Liver (tissue), 9 donors: ENCODE data around the gene FOXK2. TPM values are rescaled to one million over a fixed set of nuclear protein-coding genes. Genes with fewer than 3 reads are reported as not detected.
A peak's percentile ranks its signal among the peaks of the same experiment; 100 is the strongest.

Source experiments
- DNase-seq: peaks from one replicate; pipeline ENCODE4 v3.0.0-alpha.2; 2017; ENCODE audit warnings: low spot score
- H3K27ac ChIP-seq, 2 donors: one replicate each; pipeline ENCODE4 v1.7.0; 2013; ENCODE audit warnings: inconsistent platforms in 2 of 2, low read length in 2 of 2, control low read depth in 1 of 2, low read depth in 1 of 2, mild to moderate bottlenecking in 1 of 2
- H3K27me3 ChIP-seq, 4 donors: one replicate each; pipeline versions ENCODE4 v1.6.1 to v1.7.0; 2013; ENCODE audit warnings: low read length in 3 of 4, inconsistent platforms in 1 of 4, mild to moderate bottlenecking in 1 of 4, moderate library complexity in 1 of 4; ENCODE audit not compliant: control insufficient read depth in 4 of 4, insufficient read depth in 4 of 4
- H3K36me3 ChIP-seq, 4 donors: one replicate each; pipeline versions ENCODE4 v1.6.1 to v1.7.0; 2013; ENCODE audit warnings: low read length in 3 of 4, mild to moderate bottlenecking in 3 of 4, low read depth in 1 of 4, moderate library complexity in 1 of 4; ENCODE audit not compliant: control insufficient read depth in 4 of 4, insufficient read depth in 3 of 4
- H3K4me1 ChIP-seq, 4 donors: one replicate each; pipeline versions ENCODE4 v1.6.1 to v1.7.0; 2013; ENCODE audit warnings: low read length in 3 of 4, mild to moderate bottlenecking in 3 of 4, moderate library complexity in 1 of 4; ENCODE audit not compliant: control insufficient read depth in 4 of 4, insufficient read depth in 4 of 4
- H3K4me3 ChIP-seq, 3 donors: one replicate each; pipeline versions ENCODE4 v1.6.1 to v1.7.0; 2013; ENCODE audit warnings: low read length in 3 of 3, control low read depth in 1 of 3, low read depth in 1 of 3, mild to moderate bottlenecking in 1 of 3
- H3K9ac ChIP-seq, 2 donors: one replicate each; pipeline ENCODE4 v1.7.0; 2013; ENCODE audit warnings: low read length in 2 of 2, mild to moderate bottlenecking in 2 of 2, moderate library complexity in 2 of 2, control low read depth in 1 of 2, low read depth in 1 of 2
- H3K9me3 ChIP-seq, 4 donors: one replicate each; pipeline versions ENCODE4 v1.6.1 to v1.7.0; 2013; ENCODE audit warnings: low read length in 3 of 4; ENCODE audit not compliant: control insufficient read depth in 4 of 4
- CTCF ChIP-seq: fragments of 150-350 bp; IDR thresholded peaks from 2 replicates; pipeline ENCODE4 v1.5.1; 2017; ENCODE audit warnings: improper control_type of control experiment, low read depth, low read length; ENCODE audit not compliant: missing input control
- EGR1 ChIP-seq, 2 donors: IDR thresholded peaks; 2 replicates each; pipeline ENCODE4 v1.6.1; 2016 to 2018; ENCODE audit warnings: antibody characterized with exemption in 2 of 2, low read depth in 2 of 2
- FOXA1 ChIP-seq: IDR thresholded peaks from 2 replicates; pipeline ENCODE4 v1.6.1; 2016; ENCODE audit warnings: antibody characterized with exemption
- FOXA2 ChIP-seq: IDR thresholded peaks from 2 replicates; pipeline ENCODE4 v1.6.1; 2016; ENCODE audit warnings: antibody characterized with exemption
- GABPA ChIP-seq, 2 donors: IDR thresholded peaks in 1 of 2; conservative IDR thresholded peaks in 1 of 2; 2 replicates each; pipeline ENCODE4 v1.6.1; 2016; ENCODE audit warnings: antibody characterized with exemption in 2 of 2, mild to moderate bottlenecking in 1 of 2, moderate library complexity in 1 of 2
- HNF4A ChIP-seq, 2 donors: conservative IDR thresholded peaks; 2 replicates each; pipeline ENCODE4 v1.6.1; 2016; ENCODE audit warnings: antibody characterized with exemption in 2 of 2, mild to moderate bottlenecking in 2 of 2
- HNF4G ChIP-seq: IDR thresholded peaks from 2 replicates; pipeline ENCODE4 v1.6.1; 2016; ENCODE audit warnings: antibody characterized with exemption
- JUND ChIP-seq, 2 donors: IDR thresholded peaks; 2 replicates each; pipeline ENCODE4 v1.6.1; 2016; ENCODE audit warnings: antibody characterized with exemption in 2 of 2
- NR2F2 ChIP-seq: IDR thresholded peaks from 2 replicates; pipeline ENCODE4 v1.6.1; 2016; ENCODE audit warnings: antibody characterized with exemption
- RAD21 ChIP-seq, 2 donors: IDR thresholded peaks; 2 replicates each; pipeline ENCODE4 v1.6.1; 2016; ENCODE audit warnings: antibody characterized with exemption in 2 of 2, mild to moderate bottlenecking in 2 of 2
- REST ChIP-seq: IDR thresholded peaks from 2 replicates; pipeline ENCODE4 v1.6.1; 2016; ENCODE audit warnings: antibody characterized with exemption, mild to moderate bottlenecking
- RXRA ChIP-seq, 2 donors: IDR thresholded peaks; 2 replicates each; pipeline ENCODE4 v1.6.1; 2017 to 2018; ENCODE audit warnings: antibody characterized with exemption in 2 of 2, mild to moderate bottlenecking in 1 of 2
- SP1 ChIP-seq: IDR thresholded peaks from 2 replicates; pipeline ENCODE4 v1.6.1; 2018; ENCODE audit warnings: antibody characterized with exemption, mild to moderate bottlenecking
- TAF1 ChIP-seq: conservative IDR thresholded peaks from 2 replicates; pipeline ENCODE4 v1.6.1; 2016; ENCODE audit warnings: antibody characterized with exemption, mild to moderate bottlenecking
- YY1 ChIP-seq: IDR thresholded peaks from 2 replicates; pipeline ENCODE4 v1.6.1; 2016; ENCODE audit warnings: antibody characterized with exemption, mild to moderate bottlenecking
- WGBS: extraction: QIAGEN DNeasy Blood & Tissue Kit; methylation state at CpG from one replicate; pipeline ENCODE4 v1.1.7; 2013; 5-methylcytosine and 5-hydroxymethylcytosine counted together
- polyA plus RNA-seq, 2 donors: library from polyadenylated mRNA; stranded (reverse) in 1 of 2; unstranded in 1 of 2; fragments of 200-250 nt in 1 of 2; fragments of >200 nt in 1 of 2; fragmentation: Nextera tagmentation in 1 of 2; extraction: Ambion mirVana in 1 of 2; gene quantifications; one replicate each; pipeline versions ENCODE4 v1.2.1 to v1.2.3, GENCODE V29; 2013 to 2015
- total RNA-seq, 2 donors: library from RNA; depleted of rRNA; stranded (reverse); fragments of >200 nt; gene quantifications; one replicate each; pipeline ENCODE4 v1.2.3, GENCODE V29; 2014
- TF ChIP-seq, protein P1 (sequence below): IDR thresholded peaks from 2 replicates; pipeline ENCODE4 v1.6.1; 2016; ENCODE audit warnings: antibody characterized with exemption
- TF ChIP-seq, protein P2 (sequence below): IDR thresholded peaks from 2 replicates; pipeline ENCODE4 v1.6.1; 2016; ENCODE audit warnings: antibody characterized with exemption
- TF ChIP-seq, protein P3 (sequence below): IDR thresholded peaks from 2 replicates; pipeline ENCODE4 v1.6.1; 2016; ENCODE audit warnings: antibody characterized with exemption
- donor health status: healthy.
- donor health status: healthy.
- donor health status: healthy.
- donor health status: healthy.
- donor health status: healthy.

FOXK2 gene
- total and polyA plus RNA-seq, 4 donors, result 3.1 to 16.2 (median 10.8) TPM

GRCh38 chr17:82531431-82531881 is 11.9 kb downstream of the FOXK2 start:
- 93% methylated on average over 7 of the region's 7 CpGs for WGBS
- Histone ChIP-seq H3K9me3 (no peaks in the 10 kb centered on the region), H3K9ac (no peak overlapping the region), H3K27me3 (no peaks in the 10 kb centered on the region), H3K27ac (peak overlapping the region in 1 of 2 donors; percentile 26), H3K4me1 (peaks cover 12 to 48% (median 36%) of the 10 kb centered on the region in 4 donors), H3K4me3 (no peak overlapping the region), H3K36me3 (no peaks in the 10 kb centered on the region)
- no peak for TF ChIP-seq TAF1
- no peak for TF ChIP-seq RAD21 (IDR thresholded peaks at IDR 0.05)
- no peak for TF ChIP-seq SP1
- TF ChIP-seq GABPA (IDR thresholded peaks at IDR 0.05 in 1 of 2, conservative IDR thresholded peaks at IDR 0.05 in 1 of 2), result no peak
- TF ChIP-seq, protein P1, sequence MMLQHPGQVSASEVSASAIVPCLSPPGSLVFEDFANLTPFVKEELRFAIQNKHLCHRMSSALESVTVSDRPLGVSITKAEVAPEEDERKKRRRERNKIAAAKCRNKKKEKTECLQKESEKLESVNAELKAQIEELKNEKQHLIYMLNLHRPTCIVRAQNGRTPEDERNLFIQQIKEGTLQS, result no peak
- no peak for TF ChIP-seq NR2F2
- TF ChIP-seq, protein P2, sequence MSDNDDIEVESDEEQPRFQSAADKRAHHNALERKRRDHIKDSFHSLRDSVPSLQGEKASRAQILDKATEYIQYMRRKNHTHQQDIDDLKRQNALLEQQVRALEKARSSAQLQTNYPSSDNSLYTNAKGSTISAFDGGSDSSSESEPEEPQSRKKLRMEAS, result no peak
- TF ChIP-seq FOXA1, result no peak
- no peak for TF ChIP-seq HNF4G
- no peak for TF ChIP-seq FOXA2
- no peak for TF ChIP-seq REST
- TF ChIP-seq JUND (IDR thresholded peaks at IDR 0.05), result no peak
- no peak for DNase-seq

GRCh38 chr17:82534401-82534812 is 14.9 kb downstream of the FOXK2 start:
- H3K27ac ChIP-seq, result no peak overlapping the region
- H3K27me3 ChIP-seq, result no peaks in the 10 kb centered on the region
- DNase-seq, result no peak
- TF ChIP-seq RXRA (IDR thresholded peaks at IDR 0.05), result no peak
- TF ChIP-seq TAF1, result no peak
- TF ChIP-seq GABPA (IDR thresholded peaks at IDR 0.05 in 1 of 2, conservative IDR thresholded peaks at IDR 0.05 in 1 of 2), result no peak
- TF ChIP-seq FOXA2, result no peak
- no peak for TF ChIP-seq RAD21 (IDR thresholded peaks at IDR 0.05)
- TF ChIP-seq JUND (IDR thresholded peaks at IDR 0.05), result no peak
- no peak for TF ChIP-seq NR2F2
- TF ChIP-seq, protein P3, sequence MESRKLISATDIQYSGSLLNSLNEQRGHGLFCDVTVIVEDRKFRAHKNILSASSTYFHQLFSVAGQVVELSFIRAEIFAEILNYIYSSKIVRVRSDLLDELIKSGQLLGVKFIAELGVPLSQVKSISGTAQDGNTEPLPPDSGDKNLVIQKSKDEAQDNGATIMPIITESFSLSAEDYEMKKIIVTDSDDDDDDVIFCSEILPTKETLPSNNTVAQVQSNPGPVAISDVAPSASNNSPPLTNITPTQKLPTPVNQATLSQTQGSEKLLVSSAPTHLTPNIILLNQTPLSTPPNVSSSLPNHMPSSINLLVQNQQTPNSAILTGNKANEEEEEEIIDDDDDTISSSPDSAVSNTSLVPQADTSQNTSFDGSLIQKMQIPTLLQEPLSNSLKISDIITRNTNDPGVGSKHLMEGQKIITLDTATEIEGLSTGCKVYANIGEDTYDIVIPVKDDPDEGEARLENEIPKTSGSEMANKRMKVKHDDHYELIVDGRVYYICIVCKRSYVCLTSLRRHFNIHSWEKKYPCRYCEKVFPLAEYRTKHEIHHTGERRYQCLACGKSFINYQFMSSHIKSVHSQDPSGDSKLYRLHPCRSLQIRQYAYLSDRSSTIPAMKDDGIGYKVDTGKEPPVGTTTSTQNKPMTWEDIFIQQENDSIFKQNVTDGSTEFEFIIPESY, result no peak
- TF ChIP-seq SP1, result no peak
- no peak for TF ChIP-seq FOXA1
- no peak for TF ChIP-seq EGR1 (IDR thresholded peaks at IDR 0.05; ENCODE audit: low read depth in 2 of 2)
- TF ChIP-seq, protein P1, result no peak
- TF ChIP-seq HNF4G, result no peak
- TF ChIP-seq YY1, result no peak
- TF ChIP-seq, protein P2, result no peak
- no peak for TF ChIP-seq HNF4A (conservative IDR thresholded peaks at IDR 0.05)
- no peak for TF ChIP-seq REST
- no peak for TF ChIP-seq CTCF
- H3K36me3 ChIP-seq, result no peaks in the 10 kb centered on the region
- H3K4me1 ChIP-seq, result peaks cover 10 to 33% (median 19%) of the 10 kb centered on the region in 4 donors
- H3K9me3 ChIP-seq, result no peaks in the 10 kb centered on the region
- H3K4me3 ChIP-seq, result no peak overlapping the region
- H3K9ac ChIP-seq, result no peak overlapping the region
- 85% methylated on average over 7 of the region's 7 CpGs for WGBS
